BJ (cell line): Measurements from ENCODE around the gene TMEM175. TPM values are rescaled to one million over a fixed set of nuclear protein-coding genes. Genes with fewer than 3 reads are reported as not detected.

Source experiments
- CTCF ChIA-PET: fragments of 350-600 bp; formaldehyde crosslinking; extraction: SDS; loops from one replicate; lab custom pipeline; 2021; ENCODE audit warnings: antibody characterized with exemption, inconsistent platforms; lab: Yijun Ruan, JAX
- POLR2A ChIA-PET: fragments of 300-600 bp; sonication (Branson Sonifier 250); formaldehyde crosslinking; extraction: SDS; loops from one replicate; lab custom pipeline; 2021; ENCODE audit warnings: antibody characterized with exemption; lab: Charles Lee
- DNase-seq: peaks from one replicate; pipeline ENCODE4 v3.0.0-alpha.2; 2011; ENCODE audit warnings: low read depth
- H3K27me3 ChIP-seq: 2 replicates; pipeline ENCODE4 v1.6.0; 2011; ENCODE audit warnings: low read length; ENCODE audit not compliant: control insufficient read depth, insufficient read depth
- H3K36me3 ChIP-seq: 2 replicates; pipeline ENCODE4 v1.5.1; 2011; ENCODE audit warnings: low read length; ENCODE audit not compliant: control insufficient read depth, insufficient read depth
- H3K4me3 ChIP-seq: 2 replicates; pipeline ENCODE4 v1.5.1; 2011; ENCODE audit warnings: low read depth, mild to moderate bottlenecking, control low read depth, low read length
- CTCF ChIP-seq: IDR thresholded peaks from 2 replicates; pipeline ENCODE4 v1.5.1; 2011; ENCODE audit warnings: low read depth, mild to moderate bottlenecking, control low read depth, inconsistent platforms, low read length, moderate library complexity; ENCODE audit not compliant: insufficient read depth
- polyA plus RNA-seq: library from polyadenylated mRNA; depleted of rRNA; stranded (reverse); fragments of >200 nt; gene quantifications from 2 replicates; pipeline ENCODE4 v1.2.3, GENCODE V29; 2011

Gene TMEM175
- polyA plus RNA-seq, 1 experiment = 77.8 TPM

- Histone ChIP-seq H3K27me3 (no peaks in the 10 kb centered on the region), H3K4me3 (no peak overlapping the region), H3K36me3 (peaks cover 11% of the 10 kb centered on the region)
- ChIA-PET POLR2A (no interaction called here), CTCF (interaction anchor here (1.0 kb wide), 1 partner anchor 9 kb away, joined by 3 read pairs; no protein-coding TSS in a partner anchor)
- DNase-seq = no peak
- no peak for TF ChIP-seq CTCF
Observed at GRCh38 chr4:909131-909571, 23.1 kb upstream of the TMEM175 start.

GRCh38 chr4:909821-910220 lies 22.4 kb upstream of the TMEM175 start:
- H3K4me3 ChIP-seq = no peak overlapping the region
- CTCF ChIA-PET = interaction anchor here (0.6 kb wide), 1 partner anchor 34 kb away, joined by 3 read pairs; no protein-coding TSS in a partner anchor
- no peaks in the 10 kb centered on the region for H3K27me3 ChIP-seq
- POLR2A ChIA-PET = no interaction called here
- DNase-seq = no peak
- no peak for TF ChIP-seq CTCF
- H3K36me3 ChIP-seq = peaks cover 11% of the 10 kb centered on the region

- no peak for TF ChIP-seq CTCF
- H3K27me3 ChIP-seq = no peaks in the 10 kb centered on the region
- ChIA-PET POLR2A (no interaction called here), CTCF (interaction anchor here (0.6 kb wide), 1 partner anchor 34 kb away, joined by 3 read pairs; no protein-coding TSS in a partner anchor)
- DNase-seq = no peak
- H3K4me3 ChIP-seq = no peak overlapping the region
- H3K36me3 ChIP-seq = peaks cover 11% of the 10 kb centered on the region
Observed at GRCh38 chr4:910366-911091, 21.7 kb upstream of the TMEM175 start.

- POLR2A ChIA-PET = no interaction called here
- peaks cover 11% of the 10 kb centered on the region for H3K36me3 ChIP-seq
- CTCF ChIA-PET = no interaction called here
- H3K4me3 ChIP-seq = no peak overlapping the region
- no peak for DNase-seq
- TF ChIP-seq CTCF = no peak
- no peaks in the 10 kb centered on the region for H3K27me3 ChIP-seq
Observed at GRCh38 chr4:911221-911751, 21.0 kb upstream of the TMEM175 start.

GRCh38 chr4:911871-912490 lies 20.3 kb upstream of the TMEM175 start:
- peaks cover 11% of the 10 kb centered on the region for H3K36me3 ChIP-seq
- ChIA-PET CTCF (interaction anchor here (0.6 kb wide), 1 partner anchor 101 kb away, joined by 3 read pairs; no protein-coding TSS in a partner anchor), POLR2A (no interaction called here)
- no peak for TF ChIP-seq CTCF
- no peaks in the 10 kb centered on the region for H3K27me3 ChIP-seq
- H3K4me3 ChIP-seq = no peak overlapping the region
- no peak for DNase-seq
